Uterus (tissue), 4 donors: ENCODE data around the gene PRODH2. TPM values are rescaled to one million over a fixed set of nuclear protein-coding genes. Genes with fewer than 3 reads are reported as not detected.
"Not testable (repeated sequence)": the region's sequence is repeated elsewhere in the genome, so short reads cannot be mapped to it uniquely, and the experiment has no call there.

Source experiments
- DNase-seq, 2 donors: peaks; one replicate each; pipeline ENCODE4 v3.0.0-alpha.2; 2019 to 2020
- H3K27ac ChIP-seq, 2 donors: fragments of 200-600 bp; sonication (generic); 1 replicate in 1 of 2; 2 replicates in 1 of 2; pipeline ENCODE4 v1.5.1; 2016 to 2018
- H3K27me3 ChIP-seq, 2 donors: fragments of 200-600 bp; sonication (generic); one replicate each; pipeline ENCODE4 v1.5.1; 2018 to 2019; ENCODE audit warnings: control low read depth in 1 of 2
- H3K36me3 ChIP-seq, 2 donors: fragments of 200-600 bp; sonication (generic); one replicate each; pipeline ENCODE4 v1.5.1; 2019; ENCODE audit warnings: control low read depth in 1 of 2
- H3K4me1 ChIP-seq, 2 donors: fragments of 200-600 bp; sonication (generic); one replicate each; pipeline ENCODE4 v1.5.1; 2018 to 2019; ENCODE audit warnings: control low read depth in 1 of 2
- H3K4me3 ChIP-seq, 2 donors: fragments of 200-600 bp; sonication (generic); 1 replicate in 1 of 2; 2 replicates in 1 of 2; pipeline ENCODE4 v1.5.1; 2018 to 2019; ENCODE audit warnings: mild to moderate bottlenecking in 1 of 2
- H3K9me3 ChIP-seq, 2 donors: fragments of 200-600 bp; sonication (generic); one replicate each; pipeline ENCODE4 v1.5.1; 2019; ENCODE audit warnings: control low read depth in 1 of 2
- POLR2A ChIP-seq, 2 donors: fragments of 450-650 bp; IDR thresholded peaks; one replicate each; pipeline ENCODE4 v1.6.1; 2016; ENCODE audit warnings: antibody characterized with exemption in 2 of 2, mild to moderate bottlenecking in 1 of 2, moderate library complexity in 1 of 2
- intact Hi-C: fragments of 100-400 bp; cut with DNase I; formaldehyde crosslinking; loops from one replicate; pipeline ENCODE4 v1.15.1; 2023; ENCODE audit warnings: low total_unique reads
- total RNA-seq, 4 donors: library from RNA; depleted of rRNA in 3 of 4; stranded (reverse); fragments of >200 nt in 3 of 4; gene quantifications; one replicate each; pipeline versions ENCODE4 v1.1.0 to v1.2.4, GENCODE V29; 2014 to 2023
- TF ChIP-seq, protein P1 (sequence below), 4 experiments: fragments of 200-600 bp in 2 of 4; fragments of 450-650 bp in 2 of 4; sonication (generic) in 2 of 4; IDR thresholded peaks; one replicate each; pipeline ENCODE4 v1.5.1; 2016 to 2019; ENCODE audit warnings: antibody characterized with exemption in 4 of 4, mild to moderate bottlenecking in 2 of 4, moderate library complexity in 1 of 4
- donor health status: DM: yes; HTN: yes; CAD: no.

PRODH2 gene
- total RNA-seq, 4 donors from 2014 or later, result not detected

GRCh38 chr19:35773020-35773806 is 39.4 kb downstream of the PRODH2 start:
- Histone ChIP-seq H3K4me1 (peaks cover 0 to 6% of the 10 kb centered on the region in 2 donors), H3K9me3 (no peaks in the 10 kb centered on the region), H3K27ac (no peak overlapping the region), H3K36me3 (no peaks in the 10 kb centered on the region), H3K4me3 (no peak overlapping the region), H3K27me3 (no peaks in the 10 kb centered on the region)
- intact Hi-C loops, result no loop called here
- TF ChIP-seq, protein P1, sequence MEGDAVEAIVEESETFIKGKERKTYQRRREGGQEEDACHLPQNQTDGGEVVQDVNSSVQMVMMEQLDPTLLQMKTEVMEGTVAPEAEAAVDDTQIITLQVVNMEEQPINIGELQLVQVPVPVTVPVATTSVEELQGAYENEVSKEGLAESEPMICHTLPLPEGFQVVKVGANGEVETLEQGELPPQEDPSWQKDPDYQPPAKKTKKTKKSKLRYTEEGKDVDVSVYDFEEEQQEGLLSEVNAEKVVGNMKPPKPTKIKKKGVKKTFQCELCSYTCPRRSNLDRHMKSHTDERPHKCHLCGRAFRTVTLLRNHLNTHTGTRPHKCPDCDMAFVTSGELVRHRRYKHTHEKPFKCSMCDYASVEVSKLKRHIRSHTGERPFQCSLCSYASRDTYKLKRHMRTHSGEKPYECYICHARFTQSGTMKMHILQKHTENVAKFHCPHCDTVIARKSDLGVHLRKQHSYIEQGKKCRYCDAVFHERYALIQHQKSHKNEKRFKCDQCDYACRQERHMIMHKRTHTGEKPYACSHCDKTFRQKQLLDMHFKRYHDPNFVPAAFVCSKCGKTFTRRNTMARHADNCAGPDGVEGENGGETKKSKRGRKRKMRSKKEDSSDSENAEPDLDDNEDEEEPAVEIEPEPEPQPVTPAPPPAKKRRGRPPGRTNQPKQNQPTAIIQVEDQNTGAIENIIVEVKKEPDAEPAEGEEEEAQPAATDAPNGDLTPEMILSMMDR (IDR thresholded peaks at IDR 0.05), result no peak
- TF ChIP-seq POLR2A (IDR thresholded peaks at IDR 0.05), result no peak
- no peak for DNase-seq

DNA sequence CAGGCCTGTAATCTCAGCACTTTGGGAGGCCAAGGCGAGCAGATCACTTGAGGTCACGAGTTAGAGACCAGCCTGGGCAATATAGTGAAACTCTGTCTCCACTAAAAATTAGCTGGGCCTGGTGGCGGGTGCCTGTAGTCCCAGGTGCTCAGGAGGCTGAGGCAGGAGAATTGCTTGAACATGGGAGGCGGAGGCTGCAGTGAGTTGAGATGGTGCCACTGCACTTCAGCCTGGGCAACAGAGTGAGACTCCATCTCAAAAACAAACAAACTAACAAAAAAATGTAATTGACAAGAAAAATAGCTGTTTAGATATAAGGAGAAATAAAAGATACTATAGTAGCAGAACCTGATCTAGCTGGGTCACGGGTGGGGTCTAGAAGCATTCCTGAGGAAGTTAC is 40.3 kb downstream of the PRODH2 start:
- intact Hi-C loops, DNase-seq, H3K36me3 ChIP-seq, H3K27ac ChIP-seq, H3K4me3 ChIP-seq, H3K27me3 ChIP-seq, H3K4me1 ChIP-seq, H3K9me3 ChIP-seq: not testable (repeated sequence)

DNA sequence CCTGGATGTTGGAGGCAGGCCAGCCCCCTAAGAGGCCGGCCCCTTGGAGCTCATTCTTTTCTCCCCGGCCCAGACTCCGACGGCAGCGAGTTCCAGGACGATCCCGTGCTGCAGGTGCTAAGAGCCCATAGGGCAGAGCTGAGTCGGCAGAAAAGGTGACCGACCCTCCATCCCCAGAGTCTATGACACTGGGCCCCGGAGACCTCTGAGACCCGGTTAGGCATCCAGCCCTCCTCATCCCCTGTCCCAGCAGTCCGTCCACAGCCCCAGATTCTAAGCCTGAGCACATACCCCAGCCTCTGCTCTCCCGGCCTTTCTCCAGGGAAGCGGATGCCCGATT is 44.6 kb downstream of the PRODH2 start:
- TF ChIP-seq, protein P1 (IDR thresholded peaks at IDR 0.05), result no peak
- no peak for TF ChIP-seq POLR2A (IDR thresholded peaks at IDR 0.05)
- intact Hi-C loops, result no loop called here
- Histone ChIP-seq H3K27ac (no peak overlapping the region), H3K27me3 (no peaks in the 10 kb centered on the region), H3K36me3 (no peaks in the 10 kb centered on the region), H3K4me1 (no peaks in the 10 kb centered on the region), H3K9me3 (no peaks in the 10 kb centered on the region), H3K4me3 (no peak overlapping the region)
- no peak for DNase-seq

DNA sequence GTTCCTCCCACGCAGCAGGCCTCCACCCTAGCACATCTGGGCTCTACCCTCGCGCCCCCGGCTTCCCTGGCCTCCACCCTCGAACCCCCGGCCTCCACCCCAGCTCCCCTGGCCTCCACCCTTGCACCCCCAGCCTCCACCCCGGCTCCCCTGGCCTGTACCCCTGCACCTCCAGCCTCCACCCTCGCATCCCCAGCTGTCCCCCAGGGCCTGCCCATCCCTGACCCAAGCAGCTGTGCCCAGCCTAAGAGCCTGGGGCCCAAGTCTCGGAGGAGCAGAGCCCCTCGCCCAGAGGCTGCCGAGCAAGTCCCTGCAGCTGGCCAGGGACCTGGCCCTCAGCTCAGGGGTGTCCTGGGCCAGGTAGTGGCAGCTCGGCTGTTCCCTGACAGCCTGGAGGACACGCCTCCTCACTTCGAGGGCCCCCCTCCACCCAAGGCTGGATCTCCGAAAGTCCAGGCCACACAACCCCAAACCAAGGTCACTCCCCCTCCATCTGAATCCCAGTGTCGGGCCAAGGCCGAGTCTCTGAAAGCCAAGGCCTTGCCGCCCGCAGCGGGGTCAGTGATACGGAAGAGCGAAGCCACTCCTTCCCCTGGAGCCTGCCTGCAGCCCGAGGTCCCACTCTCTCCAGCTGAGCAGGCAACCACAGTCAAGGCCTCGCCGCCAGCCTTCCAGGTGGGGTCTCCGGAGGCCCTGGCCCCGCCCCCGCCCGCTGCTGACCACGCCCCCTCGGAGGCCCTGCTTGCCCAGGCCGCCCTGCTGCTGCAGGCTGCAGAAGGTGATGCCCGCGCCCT is 45.2 kb downstream of the PRODH2 start:
- Histone ChIP-seq H3K27ac (no peak overlapping the region), H3K36me3 (no peaks in the 10 kb centered on the region), H3K4me3 (no peak overlapping the region), H3K27me3 (no peaks in the 10 kb centered on the region), H3K9me3 (no peaks in the 10 kb centered on the region), H3K4me1 (no peaks in the 10 kb centered on the region)
- no peak for DNase-seq
- intact Hi-C loops, result no loop called here
- no peak for TF ChIP-seq POLR2A (IDR thresholded peaks at IDR 0.05)
- TF ChIP-seq, protein P1 (IDR thresholded peaks at IDR 0.05), result no peak

DNA sequence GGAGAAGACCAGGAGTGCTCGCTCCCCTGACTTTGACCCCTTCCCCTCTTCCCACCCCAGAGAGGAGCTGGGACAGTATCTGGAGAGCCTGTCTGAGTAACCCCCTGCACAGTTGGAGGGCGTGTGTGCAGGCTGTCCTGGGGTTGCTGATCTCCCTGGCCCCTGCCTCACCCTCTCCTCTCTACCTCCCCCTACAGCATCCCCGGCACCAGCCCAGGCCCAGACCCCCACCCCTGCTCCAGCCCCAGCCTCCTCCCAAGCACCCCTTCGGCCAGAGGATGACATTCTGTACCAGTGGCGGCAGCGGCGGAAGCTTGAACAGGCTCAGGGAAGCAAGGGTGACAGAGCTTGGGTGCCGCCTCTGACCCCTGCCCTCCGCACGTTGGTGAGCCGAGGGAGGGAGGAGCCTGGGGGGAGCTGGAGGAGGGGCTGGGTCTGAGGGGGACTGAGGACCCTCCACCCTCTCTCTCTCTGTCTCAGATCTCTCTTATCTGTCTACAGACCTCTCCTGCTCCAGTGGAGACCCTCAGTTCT is 46.0 kb downstream of the PRODH2 start:
- H3K9me3 ChIP-seq, result no peaks in the 10 kb centered on the region
- H3K27me3 ChIP-seq, result no peaks in the 10 kb centered on the region
- no peak overlapping the region for H3K4me3 ChIP-seq
- DNase-seq, result no peak
- intact Hi-C loops, result no loop called here
- H3K36me3 ChIP-seq, result no peaks in the 10 kb centered on the region
- no peak overlapping the region for H3K27ac ChIP-seq
- TF ChIP-seq, protein P1 (IDR thresholded peaks at IDR 0.05), result no peak
- TF ChIP-seq POLR2A (IDR thresholded peaks at IDR 0.05), result no peak
- H3K4me1 ChIP-seq, result no peaks in the 10 kb centered on the region
